ENCODE measurements around the gene CHN2.
"Not testable (repeated sequence)": the region's sequence is repeated elsewhere in the genome, so short reads cannot be mapped to it uniquely, and the experiment has no call there.

CHN2 gene

DNA sequence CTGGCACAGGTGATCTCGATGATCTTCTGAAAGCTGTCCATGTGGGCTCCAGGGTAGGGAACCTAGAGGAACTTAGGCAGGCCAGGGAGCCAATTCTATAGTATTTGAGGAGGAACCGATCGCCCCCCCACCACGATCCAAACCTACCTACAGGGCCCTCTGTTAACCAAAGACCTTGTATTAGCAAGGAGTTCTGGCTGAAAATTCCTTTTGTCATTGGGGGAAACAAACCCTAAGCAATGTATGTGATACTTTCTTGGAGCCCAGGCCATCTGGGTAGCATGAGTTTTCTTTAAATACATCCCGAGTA is 62.1 kb downstream of the CHN2 start:
- DNase-seq (ENCODE audit: low read depth) = no peak

DNA sequence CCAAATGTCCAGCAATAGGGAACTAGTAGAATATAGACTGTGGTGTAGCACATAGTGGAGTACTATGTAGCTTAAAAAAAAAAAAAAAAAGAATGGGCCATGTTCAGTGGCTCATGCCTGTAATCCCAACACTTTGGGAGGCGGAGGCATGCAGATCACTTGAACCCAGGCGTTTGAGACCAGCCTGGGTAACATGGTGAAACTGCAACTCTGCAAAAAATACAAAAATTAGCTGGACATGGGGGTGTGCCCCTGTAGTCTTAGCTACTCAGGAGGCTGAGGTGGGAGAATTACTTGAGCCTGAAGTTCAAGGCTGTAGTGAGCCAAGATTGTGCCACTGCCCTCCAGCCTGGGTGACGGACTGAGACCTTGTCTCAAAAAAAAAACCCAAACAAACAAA is 64.4 kb downstream of the CHN2 start:
- DNase-seq (ENCODE audit: low read depth) = no peak

DNA sequence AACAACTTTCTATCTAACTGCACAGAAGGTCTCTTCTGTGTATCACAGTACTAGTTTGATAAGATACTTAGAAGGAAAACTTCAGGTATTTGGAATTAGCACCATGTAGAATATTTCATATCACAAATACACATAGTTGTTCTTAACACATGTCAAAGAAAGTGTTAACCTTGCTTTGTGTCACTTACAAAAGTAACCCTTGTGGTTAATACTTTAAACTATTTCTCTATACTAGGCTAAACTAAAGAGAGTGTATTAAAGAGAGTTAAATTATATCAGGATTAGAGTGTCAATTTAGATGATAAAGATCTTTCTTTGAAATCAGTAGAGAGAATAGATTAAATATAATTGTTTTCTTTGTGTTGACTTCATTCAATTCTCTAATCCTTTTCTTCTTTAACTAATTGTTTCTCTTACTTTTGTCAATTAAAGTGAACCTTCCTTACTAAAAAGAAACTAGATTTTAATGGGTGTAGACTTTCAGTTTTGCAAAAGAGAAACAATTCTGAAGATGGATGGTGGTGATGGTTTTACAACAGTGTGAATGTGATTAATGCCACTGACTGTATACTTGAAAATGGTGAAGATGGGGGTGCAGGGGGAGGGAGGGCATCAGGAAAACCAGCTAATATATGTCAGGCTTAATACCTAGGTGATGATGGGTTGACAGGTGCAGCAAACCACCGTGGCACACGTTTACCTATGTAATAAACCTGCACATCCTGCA is 67.8 kb downstream of the CHN2 start:
- DNase-seq (ENCODE audit: low read depth) = no peak

DNA sequence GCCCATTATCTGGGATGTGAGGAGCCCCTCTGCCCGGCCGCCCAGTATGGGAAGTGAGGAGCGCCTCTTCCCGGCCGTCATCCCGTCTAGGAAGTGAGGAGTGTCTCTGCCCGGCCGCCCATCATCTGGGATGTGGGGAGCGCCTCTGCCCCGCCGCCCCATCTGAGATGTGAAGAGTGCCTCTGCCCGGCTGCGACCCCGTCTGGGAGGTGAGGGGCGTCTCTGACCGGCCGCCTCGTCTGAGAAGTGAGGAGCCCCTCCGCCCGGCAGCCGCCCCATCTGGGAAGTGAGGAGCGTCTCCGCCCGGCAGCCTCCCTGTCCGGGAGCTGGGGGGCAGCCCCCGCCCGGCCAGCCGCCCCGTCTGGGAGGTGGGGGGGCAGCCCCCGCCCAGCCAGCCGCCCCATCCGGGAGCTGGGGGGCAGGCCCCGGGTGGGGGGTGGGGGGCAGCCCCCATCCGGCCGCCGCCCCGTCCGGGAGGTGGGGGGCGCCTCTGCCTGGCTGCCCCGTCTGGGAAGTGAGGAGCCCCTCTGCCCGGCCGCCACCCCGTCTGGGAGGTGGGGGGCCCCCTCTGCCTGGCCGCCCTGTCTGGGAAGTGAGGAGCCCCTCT is 69.1 kb downstream of the CHN2 start:
- not testable (repeated sequence) for DNase-seq (ENCODE audit: low read depth)

DNA sequence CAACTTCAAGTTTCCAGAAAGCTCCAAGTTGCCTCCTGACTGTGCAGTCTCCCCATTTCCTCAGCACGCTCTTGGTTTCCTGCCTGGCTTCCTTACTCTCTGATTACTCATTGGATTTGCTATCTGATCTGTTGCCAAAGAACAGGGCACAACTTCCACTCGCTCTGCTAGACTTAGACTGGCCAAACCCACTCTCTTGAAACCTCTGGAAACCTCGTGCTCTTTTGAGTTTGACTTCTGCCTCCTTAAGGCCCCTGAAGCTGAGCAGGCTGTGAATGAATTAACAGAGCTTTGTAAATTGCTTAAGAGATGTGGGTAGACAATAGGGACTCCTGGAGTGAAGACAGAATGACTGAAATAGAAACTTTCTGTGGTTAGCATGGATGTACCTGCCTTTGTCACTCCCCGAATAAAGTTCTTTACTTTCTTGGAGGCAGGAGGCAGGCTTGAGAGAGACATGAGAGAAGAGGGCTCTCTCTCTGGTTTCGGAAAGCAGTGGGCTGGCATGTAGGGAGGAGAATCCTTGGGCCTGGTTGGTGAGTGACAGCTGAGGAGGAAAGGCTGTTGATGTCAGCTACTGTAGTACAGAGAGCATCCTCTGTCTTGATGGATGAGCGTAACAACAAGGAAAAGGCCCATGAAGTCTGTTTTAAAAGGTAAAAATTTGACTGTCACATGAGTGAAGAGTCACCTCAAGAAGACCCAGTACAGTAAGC is 70.8 kb downstream of the CHN2 start:
- DNase-seq (ENCODE audit: low read depth) = peak; percentile 33

DNA sequence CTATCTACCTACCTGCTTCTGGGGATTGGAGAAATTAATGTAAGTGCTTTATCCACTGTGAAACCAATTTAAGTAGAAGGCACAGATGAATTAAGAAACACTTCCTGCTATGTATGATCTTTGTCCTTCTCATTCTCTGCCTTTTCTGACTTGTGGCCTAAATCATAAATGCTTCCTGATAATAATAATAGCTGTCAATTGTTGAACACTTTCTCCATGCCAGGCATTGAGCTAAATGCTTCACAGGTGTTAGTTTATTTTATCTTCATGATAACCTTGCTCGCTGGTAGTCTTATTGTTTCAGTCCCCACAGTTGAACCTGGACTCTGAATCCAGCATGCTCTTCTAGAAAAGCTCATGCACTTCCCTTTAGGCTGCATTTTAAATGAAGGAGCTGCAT is 75.4 kb downstream of the CHN2 start:
- DNase-seq (ENCODE audit: low read depth) = no peak

DNA sequence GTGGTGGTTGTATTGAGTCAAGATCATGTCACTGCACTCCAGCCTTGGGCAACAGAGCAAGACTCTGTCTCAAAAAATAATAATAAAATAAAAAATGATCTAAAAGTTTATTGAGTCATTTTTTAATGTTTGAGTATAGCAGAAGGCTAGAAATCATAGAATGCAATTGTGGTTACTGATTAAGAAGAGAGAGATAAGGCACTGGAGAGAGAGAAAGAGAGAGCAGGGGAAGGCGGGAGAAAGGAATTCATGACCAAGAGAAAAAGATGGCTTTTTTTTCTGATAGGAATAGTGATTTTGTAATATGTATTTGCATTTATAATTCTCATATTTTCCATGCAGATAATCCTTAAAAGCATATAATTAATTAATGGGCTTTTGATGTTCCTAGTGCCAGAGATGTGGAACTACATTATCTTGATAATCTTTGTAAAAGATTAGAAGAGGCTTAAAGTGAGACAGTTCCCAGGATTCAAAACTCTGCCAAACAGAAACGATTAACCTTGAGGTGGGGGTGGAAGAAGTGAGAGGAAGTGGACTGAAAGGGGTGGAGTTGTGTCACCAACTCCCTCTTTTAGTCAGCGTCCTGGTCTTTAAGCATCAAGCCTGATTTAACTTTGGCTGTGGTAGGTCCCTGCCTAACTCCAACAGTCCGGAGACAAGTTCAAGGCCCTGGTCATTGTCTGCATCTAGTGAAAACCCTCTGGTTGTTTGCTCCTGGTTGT is 76.2 kb downstream of the CHN2 start:
- no peak for DNase-seq (ENCODE audit: low read depth)

DNA sequence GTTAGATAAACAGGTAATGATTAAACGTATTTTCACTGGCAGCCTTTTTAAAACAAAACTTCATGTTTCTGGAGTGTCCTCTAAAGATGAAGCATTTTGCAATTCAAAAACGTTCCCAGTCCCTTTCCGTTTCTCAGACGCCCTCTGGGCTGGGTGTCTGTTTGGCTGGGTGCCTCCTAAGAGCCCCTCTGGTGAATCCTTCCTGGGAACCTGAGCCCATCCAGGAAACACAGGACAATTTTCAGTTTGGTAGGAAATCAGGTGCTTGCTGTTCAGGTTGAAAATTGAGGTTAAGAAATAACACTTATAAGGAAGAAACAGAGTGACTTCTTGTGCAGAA is 76.7 kb downstream of the CHN2 start:
- DNase-seq (ENCODE audit: low read depth) = no peak

DNA sequence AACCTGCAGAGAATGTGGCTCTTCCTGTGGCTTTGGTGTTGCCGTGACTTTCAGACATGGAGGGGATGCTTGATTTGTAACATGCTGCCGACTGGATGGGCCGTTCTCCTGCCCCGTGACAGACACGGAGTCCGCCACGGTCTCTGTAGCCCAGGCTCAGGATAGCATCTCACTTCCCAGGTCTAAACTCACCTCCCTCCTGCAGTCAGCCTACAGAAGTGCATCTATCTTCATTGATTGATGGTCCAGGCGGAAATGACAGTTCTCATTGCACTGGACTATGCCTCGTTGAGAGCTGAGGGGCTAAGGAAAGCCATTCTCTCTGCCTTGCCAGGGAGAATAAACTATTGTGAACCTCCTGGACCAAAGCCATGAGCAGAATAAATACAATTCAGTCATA is 77.5 kb downstream of the CHN2 start:
- DNase-seq (ENCODE audit: low read depth) = no peak

DNA sequence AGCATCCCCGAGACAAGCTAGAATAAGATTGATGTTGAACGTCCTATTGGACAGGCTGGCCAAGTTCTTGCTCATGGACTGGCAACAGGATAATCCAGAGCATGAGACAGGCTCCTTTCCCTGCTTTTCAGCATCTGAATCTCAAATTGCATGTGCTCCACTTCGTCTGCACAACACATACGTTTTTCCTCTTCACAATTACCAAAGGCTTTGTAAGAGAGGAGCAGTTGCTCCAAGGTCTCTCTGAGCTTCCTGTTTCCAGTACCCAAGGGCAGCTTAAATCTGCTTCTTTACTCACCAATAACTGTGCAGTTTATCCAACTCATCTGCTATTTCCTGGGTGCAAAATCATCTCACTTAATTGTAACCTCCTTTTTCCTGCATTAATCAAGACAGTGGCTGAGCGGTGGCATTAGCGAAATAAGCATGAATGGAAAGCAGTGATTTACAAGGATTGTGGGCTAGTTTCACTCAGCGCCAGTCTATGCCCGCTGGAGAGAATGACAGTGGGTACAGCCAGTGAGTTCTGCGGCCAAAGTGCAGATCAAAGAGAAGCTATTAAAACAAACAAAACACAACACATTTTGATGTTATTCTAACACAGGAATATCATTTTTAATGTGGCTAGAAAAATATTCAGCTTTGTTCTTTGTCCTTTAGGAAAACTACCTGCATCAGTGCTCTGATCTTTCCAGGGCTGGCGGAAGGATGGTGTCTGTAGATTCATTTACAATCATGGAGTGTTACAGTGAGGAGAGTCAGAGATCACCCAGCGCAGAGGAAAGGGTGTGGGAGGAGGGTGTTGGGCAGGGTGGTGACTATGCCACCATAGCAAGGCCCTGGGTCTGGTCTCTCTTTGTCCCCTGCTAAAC is 79.8 kb downstream of the CHN2 start:
- no peak for DNase-seq (ENCODE audit: low read depth)

DNA sequence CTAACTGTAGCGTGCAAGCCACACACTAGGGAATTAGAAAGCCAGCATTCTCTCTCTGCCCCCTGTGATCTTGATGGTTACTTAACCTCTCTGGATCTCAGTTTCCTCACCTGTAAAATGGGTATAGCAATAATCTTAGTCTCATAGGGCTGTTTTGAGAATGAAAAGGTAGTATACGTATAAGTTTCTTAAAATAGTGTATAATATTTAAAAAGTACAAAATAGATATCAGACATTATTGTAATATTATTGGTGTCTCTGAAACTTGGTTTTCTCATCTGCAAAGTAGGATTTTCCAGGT is 80.4 kb downstream of the CHN2 start:
- no peak for DNase-seq (ENCODE audit: low read depth)

DNA sequence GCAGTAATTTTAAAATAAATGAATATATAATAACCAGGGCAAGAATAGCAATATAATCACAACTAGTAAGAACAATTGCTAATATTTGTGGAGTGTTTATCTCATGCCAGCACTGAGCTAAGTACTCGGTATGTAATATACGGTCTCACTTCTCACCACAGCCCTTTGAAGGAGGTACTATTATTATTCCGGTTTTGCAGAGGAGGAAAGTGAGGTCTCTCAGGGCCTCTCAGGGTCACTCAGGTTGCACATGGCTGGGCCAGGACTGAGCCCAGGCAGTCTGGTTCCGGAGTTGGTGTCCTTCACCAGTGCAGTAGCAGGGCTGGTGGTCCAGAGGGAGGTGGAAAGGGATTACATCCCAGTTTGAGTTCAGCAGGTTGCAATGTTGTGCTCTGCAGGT is 80.9 kb downstream of the CHN2 start:
- DNase-seq (ENCODE audit: low read depth) = no peak

DNA sequence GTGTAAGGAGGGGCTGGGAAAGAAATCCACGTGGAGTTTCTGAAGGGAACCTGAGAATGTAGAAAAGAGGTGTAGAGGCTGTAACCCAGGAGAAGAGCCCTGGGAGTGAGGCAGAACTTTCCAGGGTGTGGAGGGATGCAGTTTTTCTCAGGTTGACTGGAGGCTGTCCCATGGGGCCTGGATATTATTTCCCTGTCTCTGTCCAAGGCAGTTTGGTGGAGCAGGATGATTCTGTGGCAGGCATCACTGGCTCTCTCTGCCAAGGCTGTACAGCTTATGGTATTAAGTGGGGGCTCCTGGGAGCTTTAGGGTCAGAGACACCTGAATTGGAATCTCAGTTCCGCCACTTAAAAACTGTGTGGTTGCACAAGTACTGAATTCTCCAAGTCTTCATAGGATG is 81.6 kb downstream of the CHN2 start:
- no peak for DNase-seq (ENCODE audit: low read depth)

DNA sequence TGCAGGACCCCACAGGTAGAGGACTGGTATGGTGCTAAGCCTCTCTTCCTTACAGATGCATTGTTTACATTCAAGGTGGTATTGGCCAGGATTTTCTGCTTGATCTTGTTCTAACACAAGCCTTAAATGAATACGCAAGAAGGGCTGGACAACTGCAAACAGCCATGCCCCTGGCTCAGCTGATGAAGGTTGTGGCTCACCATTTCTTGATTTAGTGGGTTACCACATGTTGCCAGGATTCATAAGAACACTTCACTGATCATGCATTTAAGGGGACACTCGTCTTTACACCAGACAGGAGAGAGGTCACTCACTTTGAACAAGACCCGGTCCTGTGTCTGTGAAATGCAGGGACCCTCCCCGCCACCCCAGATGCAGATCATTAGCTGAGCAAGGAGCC is 82.2 kb downstream of the CHN2 start:
- no peak for DNase-seq (ENCODE audit: low read depth)

DNA sequence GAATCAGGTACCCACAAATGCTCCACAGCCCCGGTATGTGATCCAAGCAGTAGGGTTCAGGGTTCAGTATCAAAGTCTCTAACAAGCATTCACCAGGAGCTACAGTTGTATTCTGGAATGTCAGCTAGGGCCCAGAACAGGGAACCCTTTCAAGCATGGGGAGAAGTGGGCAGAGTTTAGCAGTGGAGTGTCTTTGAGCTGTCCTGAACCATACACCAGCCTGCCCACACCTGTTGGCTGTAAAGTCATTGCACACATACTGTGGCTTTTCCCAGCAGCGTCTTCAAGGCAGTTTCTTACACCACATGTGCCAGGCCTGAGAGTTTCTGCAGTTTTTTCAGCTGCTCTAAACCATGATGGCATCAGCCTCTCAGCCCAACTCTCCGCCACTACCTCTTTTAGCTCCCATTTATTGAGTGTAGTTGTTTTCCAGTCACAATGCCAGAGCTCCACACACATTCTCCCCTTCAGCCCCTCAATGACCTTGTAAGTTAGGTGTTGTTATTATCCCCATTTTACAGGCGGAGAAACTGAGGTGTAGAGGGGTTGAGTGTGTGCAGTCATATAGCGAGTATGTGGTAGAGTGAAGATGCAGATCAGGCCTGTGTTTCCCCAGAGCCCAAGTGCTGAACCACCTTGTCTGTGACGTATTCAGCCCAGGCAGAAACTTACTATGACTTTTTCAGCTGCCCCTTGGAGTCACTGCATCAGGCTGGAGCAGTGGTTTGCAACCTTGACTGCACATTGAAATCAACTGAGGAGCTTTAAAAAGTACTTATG is 83.1 kb downstream of the CHN2 start:
- DNase-seq (ENCODE audit: low read depth) = no peak

DNA sequence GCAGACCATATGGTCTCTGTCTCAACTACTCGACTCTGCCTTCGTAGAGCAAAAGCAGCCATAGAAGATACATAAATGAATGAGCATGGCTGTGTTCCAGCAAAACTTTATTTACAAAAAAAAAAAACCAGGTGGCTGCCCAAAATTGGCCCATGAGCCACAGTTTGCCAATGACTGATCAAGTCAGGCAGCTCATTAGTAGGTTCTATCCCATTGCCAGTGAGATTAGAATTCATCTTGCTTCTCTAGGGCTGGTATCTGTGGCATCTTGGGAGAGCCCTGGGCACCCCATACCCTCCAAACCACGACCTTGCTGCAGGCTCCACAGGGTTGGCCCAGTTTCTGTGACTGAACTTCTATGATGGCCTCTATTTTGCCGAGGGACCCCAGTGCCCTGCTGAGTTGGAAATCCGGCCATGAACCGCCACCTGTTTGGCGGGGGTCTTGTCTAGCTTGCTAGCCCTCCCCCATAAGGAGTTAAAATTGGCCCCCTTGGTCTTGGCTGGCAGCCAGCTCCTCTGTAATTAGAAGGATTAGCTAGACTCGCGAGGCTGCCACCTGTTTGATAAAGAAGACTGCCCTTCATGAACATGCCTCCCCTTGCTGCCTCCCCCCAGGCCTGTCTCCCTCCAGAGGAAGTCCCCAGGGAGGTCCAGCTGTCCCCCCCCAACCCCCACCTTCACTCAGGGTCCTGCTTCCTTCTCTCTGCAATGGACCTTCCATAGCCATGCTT is 83.9 kb downstream of the CHN2 start:
- no peak for DNase-seq (ENCODE audit: low read depth)

DNA sequence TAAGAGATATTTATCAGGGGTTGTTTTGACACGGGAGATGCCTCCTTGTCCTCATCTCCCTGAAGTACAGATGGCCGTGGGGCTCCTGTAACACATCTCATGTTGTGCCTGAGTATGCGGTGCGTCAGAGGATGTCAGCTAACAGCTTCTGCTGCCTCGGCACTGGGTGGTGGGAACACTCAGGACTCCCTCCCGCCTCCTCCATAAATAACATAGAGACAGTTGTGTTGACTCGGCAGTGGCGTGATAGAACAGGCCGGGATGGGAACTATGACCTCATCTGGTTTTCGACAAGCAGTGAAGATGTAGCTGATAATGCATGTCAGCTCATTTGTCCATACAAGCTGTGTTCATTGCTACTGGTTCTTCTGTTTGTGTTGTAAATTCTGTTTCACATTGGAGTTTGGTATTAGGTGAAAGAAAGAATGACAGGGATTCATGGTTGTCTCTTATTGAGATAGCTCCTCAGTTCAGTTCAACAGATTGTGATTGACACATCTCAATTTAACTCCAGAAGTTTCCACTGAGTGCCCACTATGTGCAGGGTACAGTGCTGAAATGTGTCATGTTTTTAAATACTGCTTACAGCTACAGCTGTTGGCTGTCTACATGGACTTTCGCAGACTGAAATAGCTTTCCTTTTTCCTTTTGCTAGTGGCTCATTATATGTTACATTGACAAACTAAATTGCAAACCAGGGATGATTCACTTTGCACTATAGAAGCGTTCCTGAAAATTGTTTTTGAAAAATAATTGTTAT is 87.4 kb downstream of the CHN2 start:
- no peak for DNase-seq (ENCODE audit: low read depth)

DNA sequence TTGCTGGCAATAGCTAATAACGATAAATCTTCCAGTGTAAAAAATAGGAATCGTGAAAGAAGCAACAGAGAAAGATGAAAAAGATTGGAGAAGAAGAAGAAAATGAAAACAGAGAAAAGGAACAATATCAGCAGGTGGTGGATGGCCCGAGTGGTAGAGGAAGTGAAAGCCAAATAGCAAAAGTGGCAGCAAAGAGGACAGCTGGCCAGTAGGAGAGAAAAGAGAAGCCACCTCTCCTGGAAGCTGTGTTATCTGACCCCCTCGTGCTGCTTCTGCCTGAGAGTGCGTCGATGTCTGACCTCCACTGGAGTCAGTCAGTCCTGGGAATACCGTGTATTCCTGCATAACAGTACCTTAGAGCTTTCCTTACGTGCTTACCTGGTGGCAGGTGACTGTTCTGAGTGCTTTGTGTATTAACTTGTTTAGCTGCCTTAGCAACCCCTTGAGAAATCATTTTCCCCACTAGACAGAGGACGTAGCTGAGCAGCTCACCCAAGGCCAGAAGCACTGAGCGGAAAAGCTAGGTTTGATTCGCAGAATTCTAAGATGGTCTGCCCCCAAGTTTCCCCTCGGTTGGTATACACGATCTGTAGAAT is 88.3 kb downstream of the CHN2 start:
- DNase-seq (ENCODE audit: low read depth) = no peak

DNA sequence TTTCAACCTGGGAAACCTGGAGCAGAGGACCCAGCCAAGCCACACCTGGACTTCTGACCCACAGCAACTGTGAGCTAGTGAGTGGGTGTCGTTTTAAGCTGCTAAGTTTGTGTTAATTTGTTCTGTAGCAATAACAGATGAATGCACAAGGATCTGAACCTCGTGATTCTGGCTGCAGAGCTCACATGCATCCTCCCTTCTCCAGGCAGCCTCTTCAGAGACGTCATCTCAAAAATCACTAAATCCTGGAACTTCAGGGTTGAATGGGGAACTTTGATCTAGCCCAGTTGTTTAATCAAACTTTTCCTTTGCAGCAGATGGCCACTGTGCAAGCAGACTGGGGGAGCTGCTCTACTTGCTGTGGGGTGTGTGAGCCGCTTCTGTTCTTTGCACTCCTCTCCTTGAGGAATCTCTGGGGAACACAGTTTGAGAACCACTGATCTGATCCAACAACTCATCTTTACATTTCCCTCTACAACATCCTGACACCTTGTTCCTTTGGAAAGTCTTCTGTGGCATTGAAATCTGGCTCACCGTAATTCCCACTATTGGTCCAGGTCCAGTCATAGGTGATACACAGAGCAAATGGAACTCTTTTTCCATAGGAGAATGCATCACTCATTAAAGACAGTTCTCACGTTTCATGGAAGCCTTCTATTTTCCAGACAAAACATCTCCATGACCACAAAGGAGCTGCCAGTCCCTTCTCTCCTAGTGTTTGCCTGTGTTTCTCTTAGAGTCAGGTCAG is 90.3 kb downstream of the CHN2 start:
- no peak for DNase-seq (ENCODE audit: low read depth)

Measured in HS-5 (cell line).